ENCODE data around the gene ARRB2.
"Not testable (repeated sequence)": the region's sequence is repeated elsewhere in the genome, so short reads cannot be mapped to it uniquely, and the experiment has no call there.

ARRB2 gene

DNA sequence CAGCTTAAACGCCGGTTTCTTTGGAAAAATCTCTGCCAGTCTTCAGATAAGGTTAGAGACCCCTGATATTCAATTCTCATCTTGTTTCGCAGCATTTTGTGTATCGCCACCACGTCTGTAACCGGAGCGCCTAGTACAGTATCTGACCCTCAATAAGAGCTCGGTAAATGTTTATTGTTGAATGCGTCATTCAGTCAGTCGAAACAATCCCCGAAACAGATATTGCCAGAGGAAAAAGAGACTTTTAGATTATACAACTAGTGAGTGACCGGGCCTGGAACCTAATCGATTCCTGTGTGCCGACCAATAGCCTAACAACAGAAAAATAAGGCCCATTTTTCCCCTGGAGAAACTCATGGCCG, 7.1 kb upstream of the ARRB2 start:
- no peak for DNase-seq

DNA sequence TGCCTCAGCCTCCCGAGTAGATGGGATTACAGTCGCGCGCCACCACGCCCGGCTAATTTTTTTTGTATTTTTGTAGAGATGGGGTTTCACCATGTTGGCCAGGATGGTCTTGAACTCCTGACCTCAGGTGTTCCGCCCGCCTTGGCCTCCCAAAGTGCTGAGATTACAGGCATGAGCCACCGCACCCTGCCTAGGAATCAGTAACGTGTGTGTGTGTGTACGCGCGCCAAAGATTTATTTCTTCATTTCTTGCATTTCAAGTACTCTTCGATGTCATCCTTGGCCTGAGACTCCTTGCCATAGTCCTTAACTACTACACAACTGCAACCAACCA, 5.9 kb upstream of the ARRB2 start:
- DNase-seq = not testable (repeated sequence)

DNA sequence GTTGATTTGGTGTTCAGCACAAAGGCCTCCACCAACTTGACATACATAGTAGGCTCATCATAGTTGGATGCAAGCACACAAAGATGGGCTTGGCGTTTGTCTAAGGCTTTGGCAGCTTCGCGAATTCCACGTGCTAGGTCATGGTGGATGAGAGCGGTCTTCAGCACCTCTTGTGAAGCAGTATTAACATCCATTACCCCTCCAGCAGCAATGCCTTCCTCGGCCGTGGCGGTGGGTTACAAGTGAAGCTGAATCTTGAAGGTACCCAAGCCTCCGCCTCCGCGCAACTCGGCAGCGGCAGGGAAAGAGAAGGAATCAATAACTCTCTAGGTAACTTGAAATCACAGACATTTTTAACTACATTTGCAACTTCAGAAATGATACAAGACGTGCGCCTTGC, 5.4 kb upstream of the ARRB2 start:
- DNase-seq = no peak

DNA sequence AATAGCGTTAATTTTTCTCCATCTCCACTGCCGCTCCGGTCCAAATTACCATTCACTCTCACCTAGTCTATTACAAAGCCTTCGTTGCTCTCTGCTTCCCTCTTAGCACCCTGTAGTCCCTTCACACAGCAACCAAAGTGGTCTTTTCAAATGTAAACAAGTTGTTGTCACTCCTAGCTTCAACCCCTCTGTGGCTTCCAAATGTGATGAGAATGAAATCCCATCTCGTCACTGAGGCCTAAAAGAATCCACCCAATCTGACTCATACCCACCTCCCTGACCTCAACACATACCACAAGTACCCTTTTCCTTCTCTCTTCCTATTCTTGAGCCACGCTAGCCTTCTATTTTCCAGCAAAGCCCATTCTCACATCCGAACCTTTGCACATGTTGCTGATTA, 4.3 kb upstream of the ARRB2 start:
- DNase-seq = no peak

DNA sequence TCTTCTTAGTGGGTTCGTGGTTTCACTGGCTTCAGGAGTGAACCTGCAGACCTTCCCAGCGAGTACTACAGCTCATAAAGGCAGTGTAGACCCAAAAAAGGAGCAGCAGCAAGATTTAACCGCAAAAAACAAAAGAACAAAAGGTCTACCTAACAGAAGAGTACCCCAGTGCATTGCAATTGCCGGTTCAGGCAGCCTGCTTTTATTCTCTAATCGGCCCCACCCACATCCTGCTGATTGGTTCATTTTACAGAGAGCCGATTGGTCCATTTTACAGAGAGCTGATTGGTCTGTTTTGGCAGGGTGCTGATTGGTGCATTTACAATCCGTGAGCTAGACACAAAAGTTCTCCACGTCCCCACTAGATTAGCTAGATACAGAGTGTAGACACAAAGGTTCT, 2.0 kb upstream of the ARRB2 start:
- DNase-seq = peak; percentile 80

DNA sequence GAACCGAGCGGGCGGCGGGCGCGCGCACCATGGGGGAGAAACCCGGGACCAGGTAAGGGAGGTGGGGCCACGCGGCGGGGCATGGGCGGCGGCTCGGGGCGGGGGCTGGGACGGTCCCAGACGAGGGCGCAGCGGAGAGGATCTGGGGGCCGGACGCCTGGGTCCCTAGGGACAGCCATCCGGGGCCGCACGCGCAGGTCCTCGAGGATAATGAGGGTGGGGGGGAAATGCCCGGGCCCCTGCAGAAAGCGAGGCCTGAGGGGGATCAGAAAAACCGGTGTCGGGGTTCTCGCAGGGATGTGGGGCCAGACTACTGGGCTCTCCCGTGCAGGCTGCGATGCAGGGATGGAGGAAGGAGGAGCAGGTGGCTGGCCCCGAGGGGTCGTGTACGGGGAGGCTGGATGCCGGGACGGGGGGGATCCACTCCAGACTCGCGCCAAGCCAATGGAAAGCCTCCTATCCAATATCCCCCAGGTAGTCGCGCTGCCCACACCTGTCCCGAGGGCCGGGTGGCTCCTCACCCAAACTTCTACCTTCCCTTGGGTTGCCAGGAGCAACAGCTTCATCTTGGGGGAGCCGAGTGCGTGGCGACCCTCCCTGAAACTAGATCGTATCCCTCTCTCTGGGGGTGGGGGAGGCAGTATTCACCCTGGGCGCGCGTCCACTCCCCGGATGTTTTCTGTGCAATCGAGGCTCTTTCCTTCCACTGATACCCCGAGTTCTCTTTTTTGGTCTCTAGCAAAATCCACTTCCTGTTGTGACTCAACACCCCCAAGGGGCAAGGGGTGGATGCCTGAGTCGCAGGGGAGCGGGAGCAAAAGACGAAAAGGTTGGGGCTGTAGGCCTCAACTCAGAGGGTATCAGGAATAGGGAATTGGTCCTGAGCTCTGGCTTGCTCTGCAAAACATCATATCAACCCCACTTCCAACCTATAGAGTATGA, 532 bp downstream of the ARRB2 start:
- peak; percentile 58 for DNase-seq

DNA sequence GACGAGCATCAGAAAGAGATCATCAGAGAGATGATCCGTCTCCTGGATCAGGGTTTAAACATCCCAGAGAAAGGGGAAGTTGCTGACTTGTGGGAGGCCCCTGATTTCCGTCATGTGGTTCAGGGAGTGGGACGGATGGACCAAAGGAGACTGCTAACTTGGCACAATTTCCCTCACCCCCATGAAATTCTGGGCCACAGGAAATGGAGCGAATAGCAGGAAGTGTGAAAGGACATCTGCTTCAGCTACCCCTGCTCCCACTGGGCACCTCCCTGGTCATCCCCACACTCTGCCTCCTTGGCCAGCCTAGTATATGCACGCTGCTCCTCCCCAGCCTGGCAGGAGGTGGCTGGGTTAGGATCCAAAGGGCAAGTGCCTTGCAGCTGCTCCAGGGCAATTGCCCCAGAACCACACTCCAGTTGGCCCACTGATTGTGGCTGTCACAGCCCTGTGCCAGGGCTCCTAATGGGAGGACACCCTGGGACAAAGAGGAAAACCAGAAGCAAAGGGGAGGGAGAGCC, 1.3 kb downstream of the ARRB2 start:
- no peak for DNase-seq

DNA sequence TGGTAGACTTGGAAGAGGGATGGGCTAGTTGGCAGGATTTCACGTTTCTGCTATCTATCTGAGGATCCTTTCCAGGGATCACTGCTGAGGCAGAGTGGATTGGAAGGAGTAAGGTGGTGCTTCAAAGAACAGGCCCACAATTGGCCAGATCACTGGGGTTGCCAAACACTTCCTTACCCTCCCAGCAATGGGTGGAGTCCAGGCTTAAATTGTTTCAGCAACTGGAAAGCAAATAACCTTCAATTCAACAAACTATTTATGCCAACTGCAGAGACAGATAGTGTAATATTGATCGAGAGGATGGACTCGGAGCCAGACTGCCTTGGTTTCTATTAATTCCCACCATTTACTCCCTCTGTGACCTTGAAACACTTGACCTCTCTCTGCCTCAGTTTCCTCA, 2.1 kb downstream of the ARRB2 start:
- DNase-seq = no peak

DNA sequence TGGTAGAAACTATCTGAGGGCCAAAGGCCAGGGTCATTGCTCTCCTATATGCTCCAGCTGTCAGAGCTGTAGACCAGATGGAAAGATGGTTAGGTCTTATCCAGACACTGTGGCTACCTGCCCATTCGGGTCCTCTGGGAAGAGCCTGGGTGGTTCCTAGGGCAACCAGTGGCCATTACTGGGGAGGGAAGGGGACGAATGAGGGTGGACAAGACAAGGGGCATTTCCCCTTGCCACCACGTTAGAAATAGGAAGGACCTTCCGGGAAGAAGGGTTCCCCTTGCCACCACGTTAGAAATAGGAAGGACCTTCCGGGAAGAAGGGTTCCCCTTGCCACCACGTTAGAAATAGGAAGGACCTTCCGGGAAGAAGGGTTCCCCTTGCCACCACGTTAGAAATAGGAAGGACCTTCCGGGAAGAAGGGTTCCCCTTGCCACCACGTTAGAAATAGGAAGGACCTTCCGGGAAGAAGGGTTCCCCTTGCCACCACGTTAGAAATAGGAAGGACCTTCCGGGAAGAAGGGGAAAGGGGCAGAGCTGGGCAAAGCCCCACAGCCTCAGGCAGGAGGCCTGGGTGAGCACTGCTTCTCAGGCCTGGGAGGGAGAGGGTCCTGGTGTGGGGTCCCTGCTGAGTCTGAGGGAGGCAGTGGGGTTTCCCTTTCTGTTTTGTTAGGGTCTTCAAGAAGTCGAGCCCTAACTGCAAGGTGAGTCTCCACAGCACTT, 4.1 kb downstream of the ARRB2 start:
- DNase-seq = not testable (repeated sequence)

DNA sequence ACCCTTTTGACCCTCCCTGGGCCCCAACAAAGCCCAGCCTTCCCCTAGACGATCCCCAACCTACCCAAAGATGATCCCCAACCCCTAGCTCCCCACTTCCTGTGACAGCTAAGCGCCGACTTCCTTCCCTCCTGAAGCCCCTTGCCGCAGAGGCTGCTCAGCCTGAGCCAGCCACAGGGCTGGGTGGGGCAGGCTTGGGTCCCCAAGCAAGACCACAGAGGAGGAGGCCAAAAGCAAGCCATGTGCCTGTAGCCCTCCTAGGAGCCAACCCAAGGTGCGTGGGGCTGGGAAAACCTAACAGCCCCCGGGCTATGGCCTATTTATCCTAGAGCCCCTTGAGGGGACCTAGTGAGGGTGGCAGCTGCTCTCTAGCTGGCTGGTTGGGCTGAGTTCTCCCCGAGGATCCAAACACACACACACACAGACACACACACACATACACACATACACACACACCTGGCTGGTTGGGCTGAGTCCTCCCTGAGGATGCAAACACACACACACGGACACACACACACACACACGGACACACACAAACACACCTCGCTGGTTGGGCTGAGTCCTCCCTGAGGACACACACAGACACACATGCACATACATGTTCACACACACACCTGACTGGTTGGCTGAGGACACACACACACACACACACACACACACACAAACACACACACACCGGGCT, 4.8 kb downstream of the ARRB2 start:
- DNase-seq = peak; percentile 71

DNA sequence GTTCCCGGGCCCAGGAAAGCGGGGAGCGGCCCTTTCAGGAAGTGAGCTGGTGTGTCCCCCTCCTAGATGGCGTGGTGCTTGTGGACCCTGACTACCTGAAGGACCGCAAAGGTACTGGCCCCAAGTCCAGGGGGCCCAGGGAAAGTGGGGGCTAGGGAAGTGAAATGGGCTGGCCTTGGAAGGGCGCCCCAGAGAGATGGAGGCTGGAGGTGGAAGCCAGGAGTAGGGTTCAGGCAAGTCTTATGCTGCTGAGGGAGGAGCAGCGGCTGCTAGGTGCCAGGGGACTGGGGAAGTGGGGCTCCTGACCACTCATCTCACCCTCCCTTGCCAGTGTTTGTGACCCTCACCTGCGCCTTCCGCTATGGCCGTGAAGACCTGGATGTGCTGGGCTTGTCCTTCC, 5.6 kb downstream of the ARRB2 start:
- DNase-seq = no peak

DNA sequence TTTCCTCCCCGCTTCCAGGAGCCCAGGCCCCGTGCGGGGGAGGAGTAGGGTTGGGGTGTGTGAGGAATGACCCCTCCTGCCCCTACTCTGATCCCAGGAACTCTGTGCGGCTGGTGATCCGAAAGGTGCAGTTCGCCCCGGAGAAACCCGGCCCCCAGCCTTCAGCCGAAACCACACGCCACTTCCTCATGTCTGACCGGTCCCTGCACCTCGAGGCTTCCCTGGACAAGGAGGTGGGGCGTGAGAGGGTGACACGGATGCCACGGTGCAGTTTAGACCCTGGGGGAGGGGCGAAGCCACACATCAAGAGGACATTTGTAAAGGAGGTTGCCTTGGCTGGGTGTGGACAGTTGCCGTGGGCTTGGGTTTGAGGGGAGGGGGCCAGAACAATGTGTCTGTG, 7.4 kb downstream of the ARRB2 start:
- no peak for DNase-seq

DNA sequence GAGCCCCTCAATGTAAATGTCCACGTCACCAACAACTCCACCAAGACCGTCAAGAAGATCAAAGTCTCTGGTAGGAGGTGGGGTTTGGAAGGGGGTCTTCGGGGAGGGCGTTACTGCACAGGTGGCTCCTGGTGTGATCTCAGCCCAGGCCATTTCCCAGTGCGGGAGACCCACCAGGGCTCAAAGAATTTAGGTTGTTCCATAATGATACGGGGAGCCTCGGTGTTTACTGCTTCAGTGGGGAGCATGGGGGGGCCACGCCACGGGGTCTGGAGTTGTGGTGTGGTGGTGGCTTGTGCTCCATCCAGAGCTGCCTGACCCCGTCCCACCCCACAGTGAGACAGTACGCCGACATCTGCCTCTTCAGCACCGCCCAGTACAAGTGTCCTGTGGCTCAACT, 7.8 kb downstream of the ARRB2 start:
- DNase-seq = no peak

DNA sequence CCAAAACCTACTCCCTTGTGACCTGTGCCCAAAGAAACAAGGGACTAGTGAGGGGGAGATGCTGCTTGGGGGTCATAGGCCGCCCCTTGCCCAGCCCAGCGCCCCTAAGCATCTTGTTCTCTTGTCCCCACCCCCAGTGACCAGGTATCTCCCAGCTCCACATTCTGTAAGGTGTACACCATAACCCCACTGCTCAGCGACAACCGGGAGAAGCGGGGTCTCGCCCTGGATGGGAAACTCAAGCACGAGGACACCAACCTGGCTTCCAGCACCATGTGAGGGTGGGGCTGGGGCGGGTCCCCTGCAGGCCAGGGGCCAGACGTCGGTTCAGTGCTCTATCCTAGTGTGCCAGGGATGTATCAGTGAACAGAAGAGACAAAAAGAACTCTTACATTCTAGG, 8.7 kb downstream of the ARRB2 start:
- DNase-seq = no peak

DNA sequence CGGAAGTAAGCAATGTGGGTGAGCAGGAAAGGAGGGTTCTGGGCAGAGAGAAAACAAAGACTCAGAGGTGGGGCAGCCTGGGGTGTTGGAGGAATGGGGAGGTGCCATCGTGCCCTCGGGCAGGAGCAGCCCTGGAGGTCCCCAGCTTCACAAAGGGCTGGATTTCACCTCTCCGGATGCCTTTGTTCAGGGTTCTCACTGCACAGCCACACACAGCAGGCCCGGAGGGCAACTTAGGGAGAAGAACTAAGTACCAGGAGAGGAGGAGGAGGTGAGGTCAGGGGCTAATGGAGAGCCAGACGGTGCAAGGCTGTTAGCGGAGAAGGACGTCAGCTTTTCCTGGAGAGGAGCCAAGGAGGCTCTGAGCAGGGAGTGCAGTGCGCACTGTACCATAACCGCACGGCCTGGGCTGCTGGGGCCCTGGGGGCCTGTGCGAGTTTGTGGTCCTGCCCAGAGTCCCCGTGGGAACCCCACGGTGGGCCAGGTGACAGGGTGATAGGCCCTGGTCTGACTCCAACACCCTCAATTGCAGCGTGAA, 9.3 kb downstream of the ARRB2 start:
- DNase-seq = no peak

DNA sequence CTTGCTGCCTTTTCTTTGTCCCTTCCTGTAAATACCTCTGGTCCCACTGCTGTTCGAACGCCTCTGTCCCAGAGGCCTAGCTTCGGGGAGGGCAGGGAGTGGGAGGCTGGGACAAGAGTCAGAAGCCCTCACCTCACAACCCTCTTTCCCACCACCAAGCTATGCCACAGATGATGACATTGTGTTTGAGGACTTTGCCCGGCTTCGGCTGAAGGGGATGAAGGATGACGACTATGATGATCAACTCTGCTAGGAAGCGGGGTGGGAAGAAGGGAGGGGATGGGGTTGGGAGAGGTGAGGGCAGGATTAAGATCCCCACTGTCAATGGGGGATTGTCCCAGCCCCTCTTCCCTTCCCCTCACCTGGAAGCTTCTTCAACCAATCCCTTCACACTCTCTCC, 10.4 kb downstream of the ARRB2 start:
- DNase-seq = no peak

DNA sequence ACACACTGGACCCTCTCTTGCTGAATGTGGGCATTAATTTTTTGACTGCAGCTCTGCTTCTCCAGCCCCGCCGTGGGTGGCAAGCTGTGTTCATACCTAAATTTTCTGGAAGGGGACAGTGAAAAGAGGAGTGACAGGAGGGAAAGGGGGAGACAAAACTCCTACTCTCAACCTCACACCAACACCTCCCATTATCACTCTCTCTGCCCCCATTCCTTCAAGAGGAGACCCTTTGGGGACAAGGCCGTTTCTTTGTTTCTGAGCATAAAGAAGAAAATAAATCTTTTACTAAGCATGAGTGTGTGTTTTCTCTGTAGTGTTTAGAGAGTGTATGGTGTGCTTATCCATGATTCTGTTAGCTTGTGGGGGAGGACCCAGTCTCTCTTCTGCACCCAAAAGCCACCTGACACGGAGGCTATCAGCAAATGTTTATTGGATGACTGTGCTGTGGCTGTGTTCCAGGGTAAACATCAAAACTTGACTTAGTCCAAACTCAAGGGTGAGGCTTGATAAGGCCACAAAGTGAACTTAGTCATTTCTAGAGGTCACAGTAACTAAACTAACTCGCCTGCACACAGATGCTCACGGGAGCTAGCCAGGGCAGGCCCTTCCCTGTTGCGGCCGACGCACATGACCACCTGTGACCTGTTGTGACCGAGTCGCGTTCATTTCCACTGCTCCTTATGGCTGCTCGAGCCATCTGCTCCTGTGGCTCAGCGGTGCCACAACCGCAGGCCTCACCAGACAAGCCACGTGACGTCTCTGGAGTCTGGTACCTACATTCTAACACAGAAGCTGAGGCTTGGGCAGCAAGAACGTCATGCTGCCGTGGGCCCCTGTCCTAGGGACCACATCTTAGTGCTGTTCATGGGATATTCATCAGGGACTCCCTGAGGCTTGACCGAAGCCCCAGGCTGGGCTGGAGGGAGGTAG, 11.0 kb downstream of the ARRB2 start:
- peak; percentile 30 for DNase-seq

DNA sequence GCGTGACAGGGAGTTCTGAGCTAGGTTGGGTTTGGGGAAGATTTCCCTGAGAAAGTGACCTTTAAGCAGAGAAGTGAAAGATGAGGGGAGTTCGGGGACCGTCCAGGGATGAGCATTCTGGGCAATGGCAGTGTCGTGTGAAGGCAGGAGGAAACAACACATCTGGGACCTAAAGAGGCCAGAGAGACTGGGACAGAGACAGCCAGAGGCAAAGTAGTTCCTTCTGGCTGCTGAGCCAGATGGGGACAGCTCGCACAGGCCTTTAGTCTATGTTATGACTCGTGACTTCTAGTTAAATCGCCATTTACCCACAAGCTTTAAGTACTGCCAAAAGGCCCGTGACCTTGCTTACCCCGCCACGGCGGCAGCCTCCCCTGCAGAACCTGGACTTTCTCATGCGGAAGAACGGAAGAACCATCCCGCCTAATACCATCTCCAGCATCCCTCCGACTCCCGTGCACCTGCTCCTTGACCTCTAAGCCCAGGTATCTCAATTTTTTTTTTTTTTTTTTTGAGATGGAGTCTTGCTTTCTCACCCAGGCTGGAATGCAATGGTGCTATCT, 12.3 kb downstream of the ARRB2 start:
- no peak for DNase-seq

DNA sequence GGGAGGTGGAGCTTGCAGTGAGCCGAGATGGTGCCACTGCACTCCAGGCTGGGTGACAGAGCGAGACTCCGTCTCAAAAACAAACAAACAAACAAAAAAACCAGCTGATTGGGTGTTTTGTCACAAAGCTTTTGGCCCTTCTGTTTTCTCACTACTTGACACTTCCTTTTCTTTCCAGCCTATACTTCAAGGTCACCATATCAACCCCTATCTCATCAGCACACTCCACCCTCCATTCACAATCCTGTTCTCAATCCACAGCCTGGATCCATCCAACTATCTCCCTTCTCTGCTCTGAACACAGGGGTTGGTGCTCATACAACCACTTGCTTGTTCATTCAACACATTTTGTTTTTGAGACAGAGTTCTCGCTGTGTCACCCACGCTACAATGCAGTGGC, 14.2 kb downstream of the ARRB2 start:
- DNase-seq = no peak

DNA sequence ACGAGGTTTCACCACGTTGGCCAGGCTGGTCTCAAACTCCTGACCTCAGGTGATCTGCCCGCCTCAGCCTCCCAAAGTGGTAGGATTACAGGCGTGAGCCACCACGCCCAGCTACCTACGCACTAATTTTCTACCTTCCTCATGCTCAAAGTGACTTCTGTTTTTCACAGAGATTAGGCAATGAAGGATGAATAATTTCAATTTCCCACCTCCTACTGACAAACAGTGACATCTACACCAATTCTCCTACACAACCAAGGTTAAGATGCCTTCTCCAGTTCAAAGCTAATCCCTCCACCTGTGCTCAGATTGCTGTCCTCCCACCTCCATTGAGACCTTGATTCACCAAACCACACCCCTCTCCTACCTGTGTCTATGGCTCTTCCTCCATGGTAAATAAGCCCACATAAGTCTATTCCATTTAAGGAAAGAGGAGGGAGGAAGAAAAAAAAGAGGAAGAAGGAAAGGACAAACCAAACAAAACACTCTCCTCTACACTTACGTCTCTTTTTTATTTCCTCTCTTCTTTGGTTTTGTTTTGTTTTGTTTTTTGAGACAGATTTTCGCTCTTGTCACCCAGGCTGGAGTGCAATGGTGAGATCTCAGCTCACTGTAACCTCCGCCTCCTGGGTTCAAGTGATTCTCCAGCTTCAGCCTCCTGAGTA, 15.3 kb downstream of the ARRB2 start:
- DNase-seq = no peak

DNA sequence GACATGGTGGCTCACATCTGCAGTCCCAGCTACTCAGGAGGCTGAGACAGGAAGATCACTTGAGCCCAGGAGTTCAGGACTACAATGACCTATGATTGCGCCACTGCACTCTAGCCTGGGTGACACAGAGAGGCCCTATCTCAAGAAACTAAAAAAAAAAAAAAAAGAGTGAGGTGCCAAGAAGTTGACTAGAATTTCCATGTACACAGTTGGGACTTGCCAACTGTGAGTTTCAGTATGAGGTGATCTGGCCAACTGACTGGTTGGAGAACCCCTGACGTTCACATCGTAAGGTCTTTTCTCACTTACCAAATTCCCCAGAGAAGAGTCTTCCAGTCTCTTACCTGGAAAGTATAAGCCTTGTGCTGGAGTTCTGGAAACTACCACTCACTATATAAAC, 17.7 kb downstream of the ARRB2 start:
- no peak for DNase-seq

Measured in CD4-positive, alpha-beta T cell treated with Interleukin-10 for 1 hour (primary cell).